HCT116 (cell line): Measurements from ENCODE around the gene FEV. TPM values are rescaled to one million over a fixed set of nuclear protein-coding genes. Genes with fewer than 3 reads are reported as not detected.

Experiments
- ATAC-seq: fragments of 200-7000 bp; cut with Tn5 transposase; 2 replicates; pipeline ENCODE4 v1.9.1; 2020; ENCODE audit warnings: mild to moderate bottlenecking, moderate library complexity
- BruUV-seq: library from RNA; stranded (reverse); fragments of 400-500 nt; replicated peaks from 2 replicates; lab custom pipeline; 2021; lab: Mats Ljungman, UMichigan
- CTCF ChIA-PET: fragments of 300-600 bp; sonication (Branson Sonifier 250); formaldehyde crosslinking; loops from one replicate; lab custom pipeline; 2021; ENCODE audit warnings: antibody characterized with exemption; lab: Charles Lee
- POLR2A ChIA-PET: fragments of 300-600, 350-600 bp; sonication (Branson Sonifier 250); formaldehyde crosslinking; loops from one replicate; lab custom pipeline; 2021; ENCODE audit warnings: antibody characterized with exemption; lab: Charles Lee
- RAD21 ChIA-PET, 2 experiments: fragments of 300-600 bp; sonication (Branson Sonifier 250); formaldehyde crosslinking; loops; one replicate each; lab custom pipeline; 2023; ENCODE audit warnings: low total read pairs in 2 of 2; ENCODE audit not compliant: uncharacterized antibody in 2 of 2, unreplicated experiment in 2 of 2, low non-redundant PET in 1 of 2; lab: Charles Lee
- DNase-seq: peaks from one replicate; pipeline ENCODE4 v3.0.0-alpha.2; 2010; ENCODE audit warnings: low read depth, low spot score
- H2AFZ ChIP-seq: fragments of 200-600 bp; shearing (Covaris generic), sonication (generic); 2 replicates; pipeline ENCODE4 v1.6.1; 2017; ENCODE audit warnings: low read depth, mixed run types, mixed read lengths, antibody characterized with exemption, low read length; ENCODE audit not compliant: poor library complexity, severe bottlenecking
- H3K27ac ChIP-seq: 2 replicates; pipeline ENCODE4 v1.5.1; 2012; ENCODE audit warnings: low read depth, low read length
- H3K27me3 ChIP-seq: fragments of 200-600 bp; sonication (generic); 2 replicates; pipeline ENCODE4 v1.6.1; 2016; ENCODE audit warnings: mixed run types, low read length, mixed read lengths; ENCODE audit not compliant: insufficient read depth
- H3K36me3 ChIP-seq, 2 experiments: fragments of 200-500 bp in 1 of 2; fragments of 200-600 bp in 1 of 2; sonication (Bioruptor generic) in 1 of 2; sonication (generic) in 1 of 2; 2 replicates each; pipeline versions ENCODE4 v1.5.1 to v1.6.1; 2014 to 2016; ENCODE audit warnings: low read length in 2 of 2, inconsistent platforms in 1 of 2, mixed read lengths in 1 of 2, mixed run types in 1 of 2; ENCODE audit not compliant: insufficient read depth in 2 of 2, control insufficient read depth in 1 of 2
- H3K4me1 ChIP-seq, 2 experiments: fragments of 200-600 bp in 1 of 2; sonication (generic) in 1 of 2; 2 replicates each; pipeline versions ENCODE4 v1.5.1 to v1.6.1; 2012 to 2017; ENCODE audit warnings: low read length in 2 of 2, inconsistent platforms in 1 of 2, mild to moderate bottlenecking in 1 of 2, mixed read lengths in 1 of 2, mixed run types in 1 of 2, moderate library complexity in 1 of 2; ENCODE audit not compliant: insufficient read depth in 2 of 2, control insufficient read depth in 1 of 2
- H3K4me2 ChIP-seq: fragments of 200-600 bp; sonication (generic); 2 replicates; pipeline ENCODE4 v1.6.1; 2017; ENCODE audit warnings: mixed run types, low read length, mixed read lengths
- H3K4me3 ChIP-seq, 2 experiments: fragments of 200-600 bp in 1 of 2; sonication (generic) in 1 of 2; replicated peaks in 1 of 2; 2 replicates each; pipeline ENCODE4 v1.5.1; 2011 to 2016; ENCODE audit warnings: low read length in 2 of 2, control low read depth in 1 of 2, low read depth in 1 of 2, mild to moderate bottlenecking in 1 of 2, mixed read lengths in 1 of 2, mixed run types in 1 of 2
- H3K79me2 ChIP-seq: fragments of 200-600 bp; sonication (generic); 2 replicates; pipeline ENCODE4 v1.6.1; 2017; ENCODE audit warnings: mild to moderate bottlenecking, mixed run types, low read length, moderate library complexity, mixed read lengths; ENCODE audit not compliant: insufficient read depth
- H3K9ac ChIP-seq: fragments of 200-600 bp; sonication (generic); 2 replicates; pipeline ENCODE4 v1.6.1; 2016; ENCODE audit warnings: low read length, mixed read lengths
- H3K9me2 ChIP-seq: fragments of 200-600 bp; sonication (generic), shearing (Covaris generic); 2 replicates; pipeline ENCODE4 v1.6.1; 2017; ENCODE audit warnings: mixed run types, mild to moderate bottlenecking, moderate library complexity; ENCODE audit not compliant: insufficient read depth
- H3K9me3 ChIP-seq, 2 experiments: fragments of 200-500 bp in 1 of 2; fragments of 200-600 bp in 1 of 2; sonication (Bioruptor generic) in 1 of 2; sonication (generic) in 1 of 2; 2 replicates each; pipeline ENCODE4 v1.6.1; 2014 to 2017; ENCODE audit warnings: low read length in 2 of 2, mixed read lengths in 2 of 2, inconsistent platforms in 1 of 2, low read depth in 1 of 2, mild to moderate bottlenecking in 1 of 2, mixed run types in 1 of 2, moderate library complexity in 1 of 2; ENCODE audit not compliant: control insufficient read depth in 1 of 2, insufficient read depth in 1 of 2
- H4K20me1 ChIP-seq: fragments of 200-600 bp; sonication (generic), shearing (Covaris generic); 2 replicates; pipeline ENCODE4 v1.6.1; 2017; ENCODE audit warnings: mixed run types, mild to moderate bottlenecking, moderate library complexity; ENCODE audit not compliant: insufficient read depth
- CEBPB ChIP-seq: IDR thresholded peaks from 2 replicates; pipeline ENCODE4 v1.6.1; 2012; ENCODE audit warnings: low read depth
- EGR1 ChIP-seq: IDR thresholded peaks from 2 replicates; pipeline ENCODE4 v1.6.1; 2012; ENCODE audit warnings: low read depth
- EZH2phosphoT487 ChIP-seq: fragments of 200-600 bp; IDR thresholded peaks from 2 replicates; pipeline ENCODE4 v1.6.1; 2018; ENCODE audit warnings: antibody characterized with exemption, borderline replicate concordance
- FOSL1 ChIP-seq: IDR thresholded peaks from 2 replicates; pipeline ENCODE4 v1.6.1; 2012; ENCODE audit warnings: low read depth
- JUND ChIP-seq: IDR thresholded peaks from 2 replicates; pipeline ENCODE4 v1.6.1; 2012
- POLR2A ChIP-seq: IDR thresholded peaks from 2 replicates; pipeline ENCODE4 v1.7.0; 2011; ENCODE audit warnings: borderline replicate concordance; ENCODE audit not compliant: insufficient read depth, insufficient read length; ENCODE audit errors: extremely low read depth
- POLR2AphosphoS5 ChIP-seq: IDR thresholded peaks from 2 replicates; pipeline ENCODE4 v1.6.1; 2011; ENCODE audit warnings: mild to moderate bottlenecking, low read depth, low read length, moderate library complexity
- ZFX ChIP-seq: fragments of 450-650 bp; IDR thresholded peaks from 2 replicates; pipeline ENCODE4 v1.6.1; 2017
- intact Hi-C: fragments of 100-400 bp; cut with micrococcal nuclease; formaldehyde crosslinking; loops from 2 replicates; pipeline ENCODE4 v1.10.0; 2022
- total RNA-seq: library from RNA; stranded (reverse); gene quantifications from one replicate; pipeline ENCODE4 v1.2.1, GENCODE V29; 2021; ENCODE audit not compliant: unreplicated experiment
- TF ChIP-seq, protein P1 (sequence below): IDR thresholded peaks from 2 replicates; pipeline ENCODE4 v1.6.1; 2012
- TF ChIP-seq, protein P2 (sequence below), 3 experiments: fragments of 200-600 bp in 1 of 3; sonication (generic) in 1 of 3; IDR thresholded peaks in 2 of 3; conservative IDR thresholded peaks in 1 of 3; 2 replicates each; pipeline ENCODE4 v1.5.1; 2012 to 2017; ENCODE audit warnings: low read depth in 2 of 3, low read length in 2 of 3, antibody characterized with exemption in 1 of 3, borderline replicate concordance in 1 of 3, control low read depth in 1 of 3, mild to moderate bottlenecking in 1 of 3, mixed read lengths in 1 of 3, mixed run types in 1 of 3, moderate library complexity in 1 of 3; ENCODE audit not compliant: insufficient read depth in 1 of 3
- TF ChIP-seq, protein P3 (sequence below): IDR thresholded peaks from 2 replicates; pipeline ENCODE4 v1.6.1; 2012; ENCODE audit warnings: low read depth
- TF ChIP-seq, protein P4 (sequence below): IDR thresholded peaks from 2 replicates; pipeline ENCODE4 v1.6.1; 2012

FEV gene
- total RNA-seq, 1 experiment from 2014 or later = not detected

DNA sequence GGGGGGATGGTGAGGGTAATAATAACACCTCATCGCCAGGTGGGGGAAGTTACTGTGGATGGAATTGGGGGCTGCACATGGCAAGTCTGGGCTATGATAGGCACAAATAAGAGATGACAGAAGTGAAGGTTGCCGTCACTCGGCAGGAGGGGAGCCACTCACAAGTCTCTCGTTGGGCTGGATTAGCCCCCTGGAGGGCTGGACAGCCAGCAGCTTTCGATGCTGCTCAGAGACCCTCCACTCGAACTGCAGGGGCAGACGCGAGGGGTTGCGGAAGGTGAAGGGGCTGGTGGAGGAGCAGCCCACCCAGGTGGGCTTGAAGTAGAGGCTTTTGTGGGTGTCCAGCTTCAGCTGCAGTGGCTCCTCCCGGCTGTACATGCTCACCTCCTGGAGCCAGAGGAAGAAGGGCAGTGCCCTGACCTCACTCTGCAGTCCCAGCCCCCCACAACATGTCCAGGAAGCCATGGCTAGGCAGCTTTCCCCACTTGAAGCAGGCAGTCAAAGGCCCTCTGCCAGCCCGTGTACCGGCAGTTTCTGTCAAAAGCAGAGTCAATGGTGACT, 38.1 kb upstream of the FEV start:
- no peaks in the 10 kb centered on the region for H3K27me3 ChIP-seq
- no peak for ATAC-seq
- no TSS peak for BruUV-seq
- no peak overlapping the region for H3K27ac ChIP-seq
- RAD21 ChIA-PET = no interaction called here
- DNase-seq = no peak
- H3K4me1 ChIP-seq = no peaks in the 10 kb centered on the region
- intact Hi-C loops = no loop called here
- no peaks in the 10 kb centered on the region for H3K79me2 ChIP-seq
- POLR2A ChIA-PET = no interaction called here
- H2AFZ ChIP-seq = no peak overlapping the region
- no peak overlapping the region for H3K4me3 ChIP-seq
- CTCF ChIA-PET = no interaction called here
- no peaks in the 10 kb centered on the region for H4K20me1 ChIP-seq
- TF ChIP-seq, protein P1, sequence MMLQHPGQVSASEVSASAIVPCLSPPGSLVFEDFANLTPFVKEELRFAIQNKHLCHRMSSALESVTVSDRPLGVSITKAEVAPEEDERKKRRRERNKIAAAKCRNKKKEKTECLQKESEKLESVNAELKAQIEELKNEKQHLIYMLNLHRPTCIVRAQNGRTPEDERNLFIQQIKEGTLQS = no peak
- no peak for TF ChIP-seq JUND
- no peak for TF ChIP-seq FOSL1
- TF ChIP-seq, protein P2, sequence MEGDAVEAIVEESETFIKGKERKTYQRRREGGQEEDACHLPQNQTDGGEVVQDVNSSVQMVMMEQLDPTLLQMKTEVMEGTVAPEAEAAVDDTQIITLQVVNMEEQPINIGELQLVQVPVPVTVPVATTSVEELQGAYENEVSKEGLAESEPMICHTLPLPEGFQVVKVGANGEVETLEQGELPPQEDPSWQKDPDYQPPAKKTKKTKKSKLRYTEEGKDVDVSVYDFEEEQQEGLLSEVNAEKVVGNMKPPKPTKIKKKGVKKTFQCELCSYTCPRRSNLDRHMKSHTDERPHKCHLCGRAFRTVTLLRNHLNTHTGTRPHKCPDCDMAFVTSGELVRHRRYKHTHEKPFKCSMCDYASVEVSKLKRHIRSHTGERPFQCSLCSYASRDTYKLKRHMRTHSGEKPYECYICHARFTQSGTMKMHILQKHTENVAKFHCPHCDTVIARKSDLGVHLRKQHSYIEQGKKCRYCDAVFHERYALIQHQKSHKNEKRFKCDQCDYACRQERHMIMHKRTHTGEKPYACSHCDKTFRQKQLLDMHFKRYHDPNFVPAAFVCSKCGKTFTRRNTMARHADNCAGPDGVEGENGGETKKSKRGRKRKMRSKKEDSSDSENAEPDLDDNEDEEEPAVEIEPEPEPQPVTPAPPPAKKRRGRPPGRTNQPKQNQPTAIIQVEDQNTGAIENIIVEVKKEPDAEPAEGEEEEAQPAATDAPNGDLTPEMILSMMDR (IDR thresholded peaks at IDR 0.05 in 2 of 3, conservative IDR thresholded peaks at IDR 0.05 in 1 of 3; ENCODE audit: borderline replicate concordance in 1 of 3, insufficient read depth in 1 of 3, low read depth in 2 of 3, low read length in 2 of 3) = no peak
- TF ChIP-seq POLR2AphosphoS5 = no peak
- no peak for TF ChIP-seq ZFX
- no peak for TF ChIP-seq EZH2phosphoT487
- TF ChIP-seq EGR1 = no peak
- TF ChIP-seq CEBPB = no peak
- no peak for TF ChIP-seq POLR2A
- TF ChIP-seq, protein P3, sequence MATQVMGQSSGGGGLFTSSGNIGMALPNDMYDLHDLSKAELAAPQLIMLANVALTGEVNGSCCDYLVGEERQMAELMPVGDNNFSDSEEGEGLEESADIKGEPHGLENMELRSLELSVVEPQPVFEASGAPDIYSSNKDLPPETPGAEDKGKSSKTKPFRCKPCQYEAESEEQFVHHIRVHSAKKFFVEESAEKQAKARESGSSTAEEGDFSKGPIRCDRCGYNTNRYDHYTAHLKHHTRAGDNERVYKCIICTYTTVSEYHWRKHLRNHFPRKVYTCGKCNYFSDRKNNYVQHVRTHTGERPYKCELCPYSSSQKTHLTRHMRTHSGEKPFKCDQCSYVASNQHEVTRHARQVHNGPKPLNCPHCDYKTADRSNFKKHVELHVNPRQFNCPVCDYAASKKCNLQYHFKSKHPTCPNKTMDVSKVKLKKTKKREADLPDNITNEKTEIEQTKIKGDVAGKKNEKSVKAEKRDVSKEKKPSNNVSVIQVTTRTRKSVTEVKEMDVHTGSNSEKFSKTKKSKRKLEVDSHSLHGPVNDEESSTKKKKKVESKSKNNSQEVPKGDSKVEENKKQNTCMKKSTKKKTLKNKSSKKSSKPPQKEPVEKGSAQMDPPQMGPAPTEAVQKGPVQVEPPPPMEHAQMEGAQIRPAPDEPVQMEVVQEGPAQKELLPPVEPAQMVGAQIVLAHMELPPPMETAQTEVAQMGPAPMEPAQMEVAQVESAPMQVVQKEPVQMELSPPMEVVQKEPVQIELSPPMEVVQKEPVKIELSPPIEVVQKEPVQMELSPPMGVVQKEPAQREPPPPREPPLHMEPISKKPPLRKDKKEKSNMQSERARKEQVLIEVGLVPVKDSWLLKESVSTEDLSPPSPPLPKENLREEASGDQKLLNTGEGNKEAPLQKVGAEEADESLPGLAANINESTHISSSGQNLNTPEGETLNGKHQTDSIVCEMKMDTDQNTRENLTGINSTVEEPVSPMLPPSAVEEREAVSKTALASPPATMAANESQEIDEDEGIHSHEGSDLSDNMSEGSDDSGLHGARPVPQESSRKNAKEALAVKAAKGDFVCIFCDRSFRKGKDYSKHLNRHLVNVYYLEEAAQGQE = no peak
- TF ChIP-seq, protein P4, sequence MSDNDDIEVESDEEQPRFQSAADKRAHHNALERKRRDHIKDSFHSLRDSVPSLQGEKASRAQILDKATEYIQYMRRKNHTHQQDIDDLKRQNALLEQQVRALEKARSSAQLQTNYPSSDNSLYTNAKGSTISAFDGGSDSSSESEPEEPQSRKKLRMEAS = no peak
- H3K9me2 ChIP-seq = no peaks in the 10 kb centered on the region
- H3K9ac ChIP-seq = no peak overlapping the region
- no peaks in the 10 kb centered on the region for H3K9me3 ChIP-seq
- no peaks in the 10 kb centered on the region for H3K36me3 ChIP-seq
- no peak overlapping the region for H3K4me2 ChIP-seq
